GM19193 (cell line): Measurements from ENCODE around the gene MPP2.

Experiments
- POLR2A ChIP-seq: IDR thresholded peaks from 4 replicates; pipeline ENCODE4 v1.6.1; 2011; ENCODE audit not compliant: insufficient read depth, insufficient read length; ENCODE audit errors: extremely low read depth

MPP2 gene

GRCh38 chr17:43936434-43936833 is 29.1 kb upstream of the MPP2 start:
- no peak for TF ChIP-seq POLR2A

GRCh38 chr17:43935926-43936261 is 28.6 kb upstream of the MPP2 start:
- TF ChIP-seq POLR2A: no peak

DNA sequence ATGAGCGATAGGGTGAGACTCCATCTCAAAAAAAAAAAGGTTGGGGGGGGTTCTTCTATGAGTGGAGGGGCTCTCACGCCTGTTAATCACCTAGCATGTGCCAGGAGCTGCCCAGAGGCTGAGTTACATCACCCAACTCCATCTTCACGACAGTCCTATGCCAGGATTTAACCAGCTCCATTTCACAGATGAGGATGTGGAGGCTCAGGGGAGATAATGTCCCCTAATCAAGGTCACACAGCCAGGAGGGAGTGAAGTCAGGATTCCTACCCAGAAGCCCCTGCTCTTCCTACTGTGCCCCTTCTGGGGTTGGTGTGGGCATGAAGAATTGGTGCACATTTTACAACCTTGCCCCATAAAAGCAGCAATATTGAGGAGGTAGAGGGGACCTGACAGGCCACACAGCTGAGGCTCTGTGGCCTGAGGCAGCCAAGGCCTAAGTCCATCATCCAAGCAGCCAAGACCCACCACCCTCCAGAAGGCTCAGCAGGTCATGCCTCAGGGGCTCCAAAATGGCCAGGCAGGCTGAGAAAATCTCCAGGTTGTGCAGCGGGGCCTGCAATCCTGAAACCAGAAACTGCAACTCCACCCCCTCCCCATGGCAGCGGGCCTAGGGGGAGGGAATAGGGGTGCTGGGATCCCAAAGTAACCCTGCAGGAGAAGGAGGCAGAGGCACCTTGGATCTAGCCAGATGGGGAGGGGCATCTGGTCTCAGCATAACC is 28.0 kb upstream of the MPP2 start:
- no peak for TF ChIP-seq POLR2A

DNA sequence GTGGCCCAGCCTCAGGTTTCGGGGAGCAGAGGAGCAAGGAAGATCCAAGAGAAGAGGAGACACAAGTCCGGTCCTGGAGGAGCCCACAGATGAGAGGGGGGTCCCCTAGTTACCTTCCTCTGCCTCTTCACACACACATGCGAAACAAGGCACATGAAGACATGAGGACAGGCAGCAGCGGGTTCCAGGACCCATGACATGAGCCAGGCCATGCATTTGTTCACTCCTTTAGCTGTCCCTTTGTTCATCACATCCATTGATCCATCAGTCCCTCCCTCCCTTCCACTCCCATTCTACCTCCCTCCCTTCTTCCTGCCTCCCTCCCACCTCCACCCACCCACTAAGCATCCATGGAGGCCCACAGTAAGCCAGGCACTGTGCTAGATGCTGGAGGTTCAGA is 25.6 kb upstream of the MPP2 start:
- no peak for TF ChIP-seq POLR2A

DNA sequence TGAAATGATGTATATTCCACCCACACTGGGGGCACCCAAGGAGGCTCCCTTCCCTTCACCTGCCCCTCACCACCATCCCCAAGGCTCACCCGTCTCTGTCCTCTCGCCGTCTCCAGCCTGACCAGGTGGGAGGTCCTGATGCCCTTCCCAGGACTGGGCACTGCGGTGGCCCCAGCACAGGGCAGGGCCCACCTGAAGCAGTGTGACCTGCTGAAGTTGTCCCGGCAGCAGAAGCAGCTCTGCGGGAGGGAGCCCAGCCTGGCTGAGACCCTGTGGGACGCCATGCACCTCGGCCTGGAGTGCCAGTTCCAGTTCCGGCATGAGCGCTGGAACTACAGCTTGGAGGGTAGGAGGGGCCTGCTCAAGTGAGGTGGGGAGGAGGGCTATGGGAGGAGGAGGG is 25.0 kb upstream of the MPP2 start:
- no peak for TF ChIP-seq POLR2A

GRCh38 chr17:43931062-43931571 is 23.8 kb upstream of the MPP2 start:
- no peak for TF ChIP-seq POLR2A

GRCh38 chr17:43928609-43929008 is 21.3 kb upstream of the MPP2 start:
- no peak for TF ChIP-seq POLR2A

- TF ChIP-seq POLR2A: no peak
These were observed 19.9 kb upstream of the MPP2 start for GRCh38 chr17:43927060-43927864.

DNA sequence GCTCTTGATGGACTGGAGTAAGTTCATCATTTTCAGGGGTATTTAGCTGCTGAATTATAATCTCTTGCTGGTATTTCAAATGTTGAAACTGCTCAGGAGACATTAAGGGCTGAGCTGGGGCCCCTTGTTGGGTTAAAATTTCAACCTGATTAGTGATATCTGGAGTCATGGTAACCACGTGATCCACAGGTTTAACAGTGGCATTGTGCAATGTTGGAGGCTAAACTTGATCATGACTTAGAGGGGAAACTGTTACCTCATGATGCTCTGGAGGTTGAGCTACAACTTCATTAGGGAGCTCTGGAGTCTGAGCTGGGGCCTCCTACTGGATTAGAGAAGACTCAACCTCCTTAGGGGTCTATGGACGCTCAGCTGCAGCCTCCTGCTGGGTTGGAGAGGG is 17.2 kb upstream of the MPP2 start:
- TF ChIP-seq POLR2A: no peak

DNA sequence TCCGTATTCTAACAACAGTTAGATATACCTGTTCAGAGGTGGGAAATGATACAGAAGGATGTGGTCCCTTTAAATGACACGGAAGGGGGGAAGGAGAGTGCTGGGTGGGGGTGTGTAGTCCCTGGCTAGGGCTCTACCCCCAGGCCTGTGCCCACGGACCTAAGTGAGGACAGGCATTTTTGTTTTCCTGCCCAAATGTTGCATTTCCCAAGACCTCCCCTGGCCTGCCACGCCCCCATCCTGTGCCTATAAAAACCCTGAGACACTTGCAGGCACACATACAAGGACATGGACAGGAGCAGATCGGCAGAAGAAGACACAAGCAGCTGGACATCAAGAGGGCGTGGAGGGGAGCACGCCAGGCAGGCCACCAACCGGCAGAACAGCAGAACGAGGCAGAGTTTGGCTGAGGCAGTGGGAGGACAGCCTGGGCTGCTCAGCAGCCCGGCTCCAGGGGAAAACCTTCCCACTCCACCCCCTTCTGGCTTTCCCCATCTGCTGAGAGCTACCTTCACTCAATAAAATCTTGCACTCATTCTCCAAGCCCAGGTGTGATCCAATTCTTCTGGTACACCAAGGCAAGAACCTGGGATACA is 13.3 kb upstream of the MPP2 start:
- TF ChIP-seq POLR2A: no peak

DNA sequence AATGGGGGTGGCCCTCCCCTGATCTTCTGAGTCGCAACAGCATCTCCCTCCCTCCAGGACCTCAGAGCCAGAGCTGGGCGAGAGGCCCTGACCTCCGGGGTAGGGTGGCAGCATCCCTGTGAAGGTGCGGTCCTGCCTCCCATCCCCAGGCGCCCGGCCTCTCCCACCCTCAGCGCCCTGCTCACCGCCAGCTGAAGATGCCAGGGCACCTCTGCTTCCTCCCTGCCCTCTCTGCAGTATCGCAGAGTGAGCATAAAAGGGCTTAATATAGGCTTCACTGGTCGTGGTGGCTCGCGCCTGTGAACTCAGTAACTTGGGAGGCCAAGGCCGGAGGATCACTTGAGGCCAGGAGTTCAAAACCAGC is 10.7 kb upstream of the MPP2 start:
- no peak for TF ChIP-seq POLR2A

GRCh38 chr17:43917348-43918025 is 10.2 kb upstream of the MPP2 start:
- TF ChIP-seq POLR2A: peak; percentile 42

- TF ChIP-seq POLR2A: no peak
These were observed 9.6 kb upstream of the MPP2 start for GRCh38 chr17:43917016-43917347.

GRCh38 chr17:43916385-43916784 is 9.0 kb upstream of the MPP2 start:
- TF ChIP-seq POLR2A: no peak

DNA sequence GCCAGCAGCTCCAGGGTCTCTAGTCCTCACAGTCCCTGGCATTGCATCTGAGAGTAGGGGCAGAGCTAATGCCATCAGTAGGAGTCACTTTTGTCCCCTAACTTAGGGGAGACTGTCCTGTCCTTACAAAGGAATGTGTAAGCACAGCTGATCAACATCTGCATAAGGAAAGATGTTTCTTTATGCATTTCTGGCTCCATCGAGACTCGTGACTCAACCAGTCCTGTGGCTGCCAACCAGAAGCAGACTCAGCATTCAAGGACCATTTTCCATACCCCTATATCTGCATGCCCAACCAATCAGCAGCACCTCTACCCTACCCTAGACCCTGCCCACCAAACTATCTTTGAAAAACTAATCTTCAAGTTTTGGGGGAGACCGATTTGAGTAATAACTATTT is 8.2 kb upstream of the MPP2 start:
- no peak for TF ChIP-seq POLR2A
